Lower lobe of right lung (tissue), 2 donors: ENCODE measurements around the gene PDGFB. TPM values are rescaled to one million over a fixed set of nuclear protein-coding genes. Genes with fewer than 3 reads are reported as not detected.
A peak's percentile ranks its signal among the peaks of the same experiment; 100 is the strongest.

Source experiments
- ATAC-seq, 2 donors: fragments of 200-7000 bp; cut with Tn5 transposase; one replicate each; pipeline ENCODE4 v1.9.1; 2020 to 2022; ENCODE audit warnings: mild to moderate bottlenecking in 2 of 2, moderate library complexity in 2 of 2
- DNase-seq: peaks from one replicate; pipeline ENCODE4 v3.0.0-alpha.2; 2020
- H3K27ac ChIP-seq: fragments of 200-600 bp; one replicate; pipeline ENCODE4 v1.8.0; 2022
- H3K27me3 ChIP-seq: fragments of 200-600 bp; one replicate; pipeline ENCODE4 v1.8.0; 2022; ENCODE audit warnings: low read depth
- H3K36me3 ChIP-seq: fragments of 200-600 bp; one replicate; pipeline ENCODE4 v1.8.0; 2022; ENCODE audit warnings: mild to moderate bottlenecking
- H3K4me1 ChIP-seq: fragments of 200-600 bp; one replicate; pipeline ENCODE4 v1.8.0; 2022
- H3K4me3 ChIP-seq: fragments of 200-600 bp; one replicate; pipeline ENCODE4 v1.8.0; 2022; ENCODE audit warnings: mild to moderate bottlenecking
- H3K9me3 ChIP-seq: fragments of 200-600 bp; one replicate; pipeline ENCODE4 v1.8.0; 2022
- CTCF ChIP-seq: fragments of 200-600 bp; IDR thresholded peaks from one replicate; pipeline ENCODE4 v1.8.0; 2022; ENCODE audit warnings: antibody characterized with exemption, mild to moderate bottlenecking
- intact Hi-C: fragments of 100-400 bp; cut with DNase I; formaldehyde crosslinking; loops from one replicate; pipeline ENCODE4 v1.11.0; 2022
- total RNA-seq: library from RNA; stranded (reverse); fragmentation: NEBNext Ultra II Directional; extraction: Animal tissue kit (Norgen Biotek cat#: 25700); gene quantifications from one replicate; pipeline ENCODE4 v1.2.1, GENCODE V29; 2021
- donor health status: DM: no; HTN: yes; CAD: no; lungs with severe emphysema.

Gene PDGFB
- total RNA-seq, 1 donor from 2014 or later: 30.5 TPM

- peaks cover 7% of the 10 kb centered on the region for H3K27me3 ChIP-seq
- DNase-seq: peak; percentile 51
- no peak for TF ChIP-seq CTCF
- peak overlapping the region; percentile 77 for H3K27ac ChIP-seq
- H3K9me3 ChIP-seq: no peaks in the 10 kb centered on the region
- peaks cover 6% of the 10 kb centered on the region for H3K36me3 ChIP-seq
- H3K4me3 ChIP-seq: peak overlapping the region; percentile 17
- intact Hi-C loops: no loop called here
- peaks cover 89% of the 10 kb centered on the region for H3K4me1 ChIP-seq
- peak; percentile 25 to 33 for ATAC-seq
These were observed 8.2 kb downstream of the PDGFB start for GRCh38 chr22:39236321-39237317.

- DNase-seq: peak; percentile 72
- peaks cover 7% of the 10 kb centered on the region for H3K27me3 ChIP-seq
- H3K36me3 ChIP-seq: peaks cover 19% of the 10 kb centered on the region
- peaks cover 89% of the 10 kb centered on the region for H3K4me1 ChIP-seq
- intact Hi-C loops: no loop called here
- ATAC-seq: peak; percentile 54 to 56
- peak overlapping the region; percentile 3 for H3K4me3 ChIP-seq
- peak overlapping the region; percentile 77 for H3K27ac ChIP-seq
- no peaks in the 10 kb centered on the region for H3K9me3 ChIP-seq
- no peak for TF ChIP-seq CTCF
These were observed 9.7 kb downstream of the PDGFB start for GRCh38 chr22:39234867-39235687.

- peaks cover 85% of the 10 kb centered on the region for H3K4me1 ChIP-seq
- TF ChIP-seq CTCF: peak; percentile 34
- H3K36me3 ChIP-seq: peaks cover 25% of the 10 kb centered on the region
- H3K9me3 ChIP-seq: no peaks in the 10 kb centered on the region
- peak in 1 of 2 donors; percentile 12 for ATAC-seq
- intact Hi-C loops: no loop called here
- peak overlapping the region; percentile 2 for H3K4me3 ChIP-seq
- peak overlapping the region; percentile 77 for H3K27ac ChIP-seq
- H3K27me3 ChIP-seq: peaks cover 7% of the 10 kb centered on the region
- peak; percentile 57 for DNase-seq
These were observed 10.4 kb downstream of the PDGFB start for GRCh38 chr22:39234472-39234787.

- Histone ChIP-seq H3K36me3 (peaks cover 29% of the 10 kb centered on the region), H3K4me3 (no peak overlapping the region), H3K27me3 (peaks cover 7% of the 10 kb centered on the region), H3K27ac (peak overlapping the region; percentile 77), H3K9me3 (no peaks in the 10 kb centered on the region), H3K4me1 (peaks cover 80% of the 10 kb centered on the region)
- intact Hi-C loops: no loop called here
- ATAC-seq (no peak), DNase-seq (no peak)
- no peak for TF ChIP-seq CTCF
These were observed 10.9 kb downstream of the PDGFB start for GRCh38 chr22:39233710-39234471.
